AG10803 (cell line): ENCODE results near the gene BBX.

Source experiments
- DNase-seq: peaks from one replicate; pipeline ENCODE4 v3.0.0; 2010; ENCODE audit warnings: low read depth
- H3K4me3 ChIP-seq: 2 replicates; pipeline ENCODE4 v1.5.1; 2011; ENCODE audit warnings: mild to moderate bottlenecking, low read length, control low read depth
- CTCF ChIP-seq: conservative IDR thresholded peaks from 2 replicates; pipeline ENCODE4 v1.5.1; 2011; ENCODE audit warnings: mild to moderate bottlenecking, low read length, control low read depth, inconsistent platforms

Gene BBX

GRCh38 chr3:107579371-107579770 lies 56.6 kb downstream of the BBX start:
- H3K4me3 ChIP-seq = no peak overlapping the region
- TF ChIP-seq CTCF = no peak
- no peak for DNase-seq

GRCh38 chr3:107581230-107581629 lies 58.5 kb downstream of the BBX start:
- no peak overlapping the region for H3K4me3 ChIP-seq
- no peak for DNase-seq
- no peak for TF ChIP-seq CTCF

GRCh38 chr3:107588217-107588616 lies 65.5 kb downstream of the BBX start:
- TF ChIP-seq CTCF = no peak
- no peak for DNase-seq
- H3K4me3 ChIP-seq = no peak overlapping the region

GRCh38 chr3:107589454-107589853 lies 66.7 kb downstream of the BBX start:
- DNase-seq = no peak
- no peak for TF ChIP-seq CTCF
- H3K4me3 ChIP-seq = no peak overlapping the region

GRCh38 chr3:107590786-107591185 lies 68.0 kb downstream of the BBX start:
- H3K4me3 ChIP-seq = no peak overlapping the region
- TF ChIP-seq CTCF = no peak
- no peak for DNase-seq

GRCh38 chr3:107592073-107592472 lies 69.3 kb downstream of the BBX start:
- no peak overlapping the region for H3K4me3 ChIP-seq
- no peak for DNase-seq
- no peak for TF ChIP-seq CTCF

- no peak overlapping the region for H3K4me3 ChIP-seq
- no peak for DNase-seq
- no peak for TF ChIP-seq CTCF
These were observed 72.1 kb downstream of the BBX start for GRCh38 chr3:107594870-107595269.
